ENCODE measurements around the gene AQP2. TPM values are rescaled to one million over a fixed set of nuclear protein-coding genes. Genes with fewer than 3 reads are reported as not detected.
A peak's percentile ranks its signal among the peaks of the same experiment; 100 is the strongest.

Gene AQP2
- total RNA-seq, 1 experiment from 2014 or later: not detected

DNA sequence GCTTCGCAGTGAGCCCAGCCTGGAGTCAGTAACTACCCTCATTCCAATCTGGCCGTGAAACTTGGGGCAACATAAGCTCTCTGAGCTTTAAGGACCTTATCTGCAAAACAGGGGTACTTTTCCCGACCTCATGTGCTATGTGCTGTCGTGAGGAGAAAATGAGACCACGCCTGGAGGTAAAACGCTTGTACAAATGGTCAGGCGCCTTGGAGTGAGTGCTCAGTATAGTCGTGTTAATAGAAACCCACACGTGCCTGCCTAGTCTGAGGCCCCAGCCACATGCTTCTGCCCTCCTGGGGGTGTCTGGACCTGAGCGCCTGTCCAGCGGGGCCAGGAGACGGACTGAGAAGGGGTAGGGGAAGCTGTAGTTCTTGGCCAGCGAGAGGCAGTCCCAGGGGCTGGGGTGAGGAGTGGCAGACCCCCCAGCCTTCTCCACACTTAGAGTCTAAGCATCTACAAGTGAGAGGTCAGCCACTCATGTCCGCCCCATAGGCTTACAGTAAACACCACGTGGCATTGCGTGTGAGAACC is 16.0 kb downstream of the AQP2 start:
- peak overlapping the region; percentile 92 for H3K4me2 ChIP-seq (ENCODE audit: low read length)
- H4K20me1 ChIP-seq (ENCODE audit: insufficient read depth): no peaks in the 10 kb centered on the region
- peak overlapping the region in 1 of 2 experiments; percentile 56; a peak in 2 of 4 replicates for H3K4me3 ChIP-seq (replicated peaks in 1 of 2; ENCODE audit: low read depth in 1 of 2, low read length in 2 of 2)
- intact Hi-C loops (cut with micrococcal nuclease): loop anchor here (1.0 to 10.0 kb wide), 5 partner anchors 90 to 208 kb away; no protein-coding TSS in a partner anchor
- H3K79me2 ChIP-seq (ENCODE audit: insufficient read depth, low read length): no peaks in the 10 kb centered on the region
- H3K9me2 ChIP-seq (ENCODE audit: insufficient read depth): no peaks in the 10 kb centered on the region
- no peak for DNase-seq (ENCODE audit: low read depth, low spot score)
- no peak overlapping the region for H3K9ac ChIP-seq (ENCODE audit: low read length)
- no peaks in the 10 kb centered on the region for H3K36me3 ChIP-seq (ENCODE audit: control insufficient read depth in 1 of 2, insufficient read depth in 2 of 2, low read length in 2 of 2)
- 0 out of 2 replicates have a peak, but pooled peaks cover 5% of the 10 kb centered on the region for H3K27me3 ChIP-seq (ENCODE audit: insufficient read depth, low read length)
- no TSS peak for BruUV-seq (replicated peaks)
- peaks cover 10 to 31% of the 10 kb centered on the region in 2 experiments for H3K4me1 ChIP-seq (ENCODE audit: control insufficient read depth in 1 of 2, insufficient read depth in 2 of 2, low read length in 2 of 2)
- POLR2A ChIA-PET: interaction anchor here (1.4 kb wide), 1 partner anchor 72 kb away, joined by 3 read pairs; no protein-coding TSS in a partner anchor
- no peak overlapping the region for H2AFZ ChIP-seq (ENCODE audit: low read depth, low read length, poor library complexity, severe bottlenecking)
- CTCF ChIA-PET: interaction anchor here (0.6 to 4.0 kb wide), 34 partner anchors 8 to 351 kb away, joined by 3 to 65 read pairs (median 4); partner anchors contain the start of genes BCDIN3D, COX14, RACGAP1 and SMARCD1
- no peak overlapping the region; the same call in 1 of the 2 replicates for H3K27ac ChIP-seq (ENCODE audit: low read depth, low read length)
- TF ChIP-seq JUND (IDR thresholded peaks at IDR 0.05): no peak
- TF ChIP-seq, protein P1, sequence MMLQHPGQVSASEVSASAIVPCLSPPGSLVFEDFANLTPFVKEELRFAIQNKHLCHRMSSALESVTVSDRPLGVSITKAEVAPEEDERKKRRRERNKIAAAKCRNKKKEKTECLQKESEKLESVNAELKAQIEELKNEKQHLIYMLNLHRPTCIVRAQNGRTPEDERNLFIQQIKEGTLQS (IDR thresholded peaks at IDR 0.05): no peak
- TF ChIP-seq CEBPB (IDR thresholded peaks at IDR 0.05; ENCODE audit: low read depth): no peak
- no peak for TF ChIP-seq SRF (IDR thresholded peaks at IDR 0.05; ENCODE audit: low read depth)
- TF ChIP-seq ZFX (IDR thresholded peaks at IDR 0.05): no peak
- TF ChIP-seq TCF7L2 (IDR thresholded peaks at IDR 0.05; ENCODE audit: borderline replicate concordance, extremely low read depth, insufficient read depth, insufficient read length): no peak
- RAD21 ChIA-PET (ENCODE audit: low non-redundant PET in 1 of 2, low total read pairs in 2 of 2, uncharacterized antibody in 2 of 2, unreplicated experiment in 2 of 2): interaction anchor here (0.6 to 2.0 kb wide), 7 partner anchors 90 to 104 kb away, joined by 3 to 9 read pairs (median 6); no protein-coding TSS in a partner anchor
- H3K9me3 ChIP-seq (ENCODE audit: control insufficient read depth in 1 of 2, insufficient read depth in 1 of 2, low read depth in 1 of 2, low read length in 2 of 2): no peaks in the 10 kb centered on the region
- ATAC-seq: peak; percentile 3

DNA sequence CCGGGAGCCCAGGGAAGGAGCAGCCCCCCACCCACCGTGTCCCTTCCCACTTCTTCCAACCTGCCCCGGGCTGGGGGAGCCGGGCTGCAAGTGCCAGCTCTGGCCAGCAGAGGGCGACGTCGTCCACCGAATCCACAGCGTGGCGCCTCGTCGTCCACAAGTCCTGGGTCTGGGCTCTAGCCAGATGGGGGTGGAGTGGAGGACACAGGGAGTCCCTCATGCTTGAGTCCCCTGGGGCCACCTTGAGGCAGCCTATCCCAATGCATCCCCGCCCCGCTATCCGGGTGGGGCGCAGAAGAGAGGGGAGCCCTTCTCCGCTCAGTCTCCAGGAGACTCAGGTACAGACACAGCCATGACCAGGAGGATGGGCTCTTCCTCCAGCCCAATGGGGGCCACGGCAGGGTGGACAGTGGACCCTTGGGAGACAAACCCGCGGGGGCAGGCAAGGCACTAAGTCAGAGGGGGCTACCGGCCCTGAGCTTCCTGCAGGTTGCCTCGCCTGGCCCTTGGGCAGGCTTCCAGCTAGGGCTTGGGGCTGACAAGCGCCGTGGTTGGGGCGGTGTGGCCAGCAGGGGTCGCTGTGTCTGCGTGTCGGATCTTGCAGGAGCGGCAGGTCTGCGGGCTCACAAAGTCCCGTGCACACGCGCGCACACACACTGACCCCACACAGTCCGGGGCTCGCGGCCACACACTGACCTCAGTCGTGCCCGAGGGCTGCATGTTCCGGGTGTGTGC is 16.7 kb downstream of the AQP2 start:
- H3K9me2 ChIP-seq (ENCODE audit: insufficient read depth): no peaks in the 10 kb centered on the region
- POLR2A ChIA-PET: interaction anchor here (0.5 to 1.4 kb wide), 2 partner anchors 71 to 283 kb away, joined by 3 read pairs; no protein-coding TSS in a partner anchor
- 0 out of 2 replicates have a peak, but pooled peaks cover 5% of the 10 kb centered on the region for H3K27me3 ChIP-seq (ENCODE audit: insufficient read depth, low read length)
- H3K9me3 ChIP-seq (ENCODE audit: control insufficient read depth in 1 of 2, insufficient read depth in 1 of 2, low read depth in 1 of 2, low read length in 2 of 2): no peaks in the 10 kb centered on the region
- H3K9ac ChIP-seq (ENCODE audit: low read length): peak overlapping the region; percentile 46
- intact Hi-C loops (cut with micrococcal nuclease): loop anchor here (1.0 to 10.0 kb wide), 5 partner anchors 89 to 208 kb away; no protein-coding TSS in a partner anchor
- peaks cover 10 to 30% of the 10 kb centered on the region in 2 experiments for H3K4me1 ChIP-seq (ENCODE audit: control insufficient read depth in 1 of 2, insufficient read depth in 2 of 2, low read length in 2 of 2)
- peak overlapping the region; percentile 38 to 56 for H3K4me3 ChIP-seq (replicated peaks in 1 of 2; ENCODE audit: low read depth in 1 of 2, low read length in 2 of 2)
- no peaks in the 10 kb centered on the region for H4K20me1 ChIP-seq (ENCODE audit: insufficient read depth)
- RAD21 ChIA-PET (ENCODE audit: low non-redundant PET in 1 of 2, low total read pairs in 2 of 2, uncharacterized antibody in 2 of 2, unreplicated experiment in 2 of 2): interaction anchor here (0.7 to 2.0 kb wide), 10 partner anchors 22 to 190 kb away, joined by 3 to 9 read pairs (median 6); no protein-coding TSS in a partner anchor
- CTCF ChIA-PET: interaction anchor here (0.6 to 4.0 kb wide), 39 partner anchors 8 to 352 kb away, joined by 3 to 65 read pairs (median 4); partner anchors contain the start of genes BCDIN3D, COX14, RACGAP1 and SMARCD1
- H3K27ac ChIP-seq (ENCODE audit: low read depth, low read length): peak overlapping the region; percentile 53; the same call in 1 of the 2 replicates
- peak overlapping the region; percentile 85 for H2AFZ ChIP-seq (ENCODE audit: low read depth, low read length, poor library complexity, severe bottlenecking)
- no TSS peak for BruUV-seq (replicated peaks)
- H3K4me2 ChIP-seq (ENCODE audit: low read length): peak overlapping the region; percentile 92
- DNase-seq (ENCODE audit: low read depth, low spot score) (peak; percentile 71), ATAC-seq (peak; percentile 85)
- no peaks in the 10 kb centered on the region for H3K79me2 ChIP-seq (ENCODE audit: insufficient read depth, low read length)
- no peaks in the 10 kb centered on the region for H3K36me3 ChIP-seq (ENCODE audit: control insufficient read depth in 1 of 2, insufficient read depth in 2 of 2, low read length in 2 of 2)
- TF ChIP-seq, protein P2, sequence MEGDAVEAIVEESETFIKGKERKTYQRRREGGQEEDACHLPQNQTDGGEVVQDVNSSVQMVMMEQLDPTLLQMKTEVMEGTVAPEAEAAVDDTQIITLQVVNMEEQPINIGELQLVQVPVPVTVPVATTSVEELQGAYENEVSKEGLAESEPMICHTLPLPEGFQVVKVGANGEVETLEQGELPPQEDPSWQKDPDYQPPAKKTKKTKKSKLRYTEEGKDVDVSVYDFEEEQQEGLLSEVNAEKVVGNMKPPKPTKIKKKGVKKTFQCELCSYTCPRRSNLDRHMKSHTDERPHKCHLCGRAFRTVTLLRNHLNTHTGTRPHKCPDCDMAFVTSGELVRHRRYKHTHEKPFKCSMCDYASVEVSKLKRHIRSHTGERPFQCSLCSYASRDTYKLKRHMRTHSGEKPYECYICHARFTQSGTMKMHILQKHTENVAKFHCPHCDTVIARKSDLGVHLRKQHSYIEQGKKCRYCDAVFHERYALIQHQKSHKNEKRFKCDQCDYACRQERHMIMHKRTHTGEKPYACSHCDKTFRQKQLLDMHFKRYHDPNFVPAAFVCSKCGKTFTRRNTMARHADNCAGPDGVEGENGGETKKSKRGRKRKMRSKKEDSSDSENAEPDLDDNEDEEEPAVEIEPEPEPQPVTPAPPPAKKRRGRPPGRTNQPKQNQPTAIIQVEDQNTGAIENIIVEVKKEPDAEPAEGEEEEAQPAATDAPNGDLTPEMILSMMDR (IDR thresholded peaks at IDR 0.05 in 2 of 3, conservative IDR thresholded peaks at IDR 0.05 in 1 of 3; ENCODE audit: borderline replicate concordance in 1 of 3, insufficient read depth in 1 of 3, low read depth in 2 of 3, low read length in 2 of 3): peak; percentile 82 to 92 (median 84)
- no peak for TF ChIP-seq EGR1 (IDR thresholded peaks at IDR 0.05; ENCODE audit: low read depth)
- no peak for TF ChIP-seq ZNF274 (IDR thresholded peaks at IDR 0.05; ENCODE audit: low read depth, low read length)
- TF ChIP-seq CBX3 (IDR thresholded peaks at IDR 0.05; ENCODE audit: low read depth): no peak
- no peak for TF ChIP-seq FOSL1 (IDR thresholded peaks at IDR 0.05; ENCODE audit: low read depth)
- TF ChIP-seq, protein P3, sequence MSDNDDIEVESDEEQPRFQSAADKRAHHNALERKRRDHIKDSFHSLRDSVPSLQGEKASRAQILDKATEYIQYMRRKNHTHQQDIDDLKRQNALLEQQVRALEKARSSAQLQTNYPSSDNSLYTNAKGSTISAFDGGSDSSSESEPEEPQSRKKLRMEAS (IDR thresholded peaks at IDR 0.05): peak; percentile 48; the same call in 1 of the 2 replicates
- no peak for TF ChIP-seq EZH2 (IDR thresholded peaks at IDR 0.05)
- no peak for TF ChIP-seq YY1 (IDR thresholded peaks at IDR 0.05; ENCODE audit: extremely low read depth, insufficient replicate concordance, low read depth, low read length)
- TF ChIP-seq, protein P1 (IDR thresholded peaks at IDR 0.05): no peak

Measured in HCT116 (cell line).